HEK293 (cell line): ENCODE measurements around the gene MLLT3.

Experiments used
- CTCF ChIA-PET: fragments of 350-600 bp; formaldehyde crosslinking; extraction: SDS; loops from one replicate; lab custom pipeline; 2021; ENCODE audit warnings: antibody characterized with exemption; lab: Yijun Ruan, JAX
- POLR2A ChIA-PET: fragments of 300-600 bp; formaldehyde crosslinking; extraction: SDS; loops from one replicate; lab custom pipeline; 2020; ENCODE audit warnings: antibody characterized with exemption, inconsistent platforms; lab: Yijun Ruan, JAX
- H3K27ac ChIP-seq: fragments of 200-500 bp; sonication (Bioruptor generic); 2 replicates; pipeline ENCODE4 v1.5.1; 2014; ENCODE audit warnings: low read depth, low read length, control low read depth, inconsistent platforms; ENCODE audit errors: extremely low read depth
- H3K36me3 ChIP-seq, 2 experiments: fragments of 200-500 bp in 1 of 2; sonication (Bioruptor generic) in 1 of 2; 1 replicate in 1 of 2; 2 replicates in 1 of 2; pipeline ENCODE4 v1.5.1; 2014 to 2017; ENCODE audit warnings: inconsistent platforms in 2 of 2, low read length in 2 of 2; ENCODE audit not compliant: control insufficient read depth in 2 of 2, insufficient read depth in 1 of 2
- H3K4me1 ChIP-seq: fragments of 200-500 bp; sonication (Bioruptor generic); 2 replicates; pipeline ENCODE4 v1.5.1; 2014; ENCODE audit warnings: mild to moderate bottlenecking, low read length, inconsistent platforms; ENCODE audit not compliant: control insufficient read depth, insufficient read depth
- H3K4me3 ChIP-seq: 2 replicates; pipeline ENCODE4 v1.5.1; 2011; ENCODE audit warnings: low read depth, mild to moderate bottlenecking, control low read depth, low read length, moderate library complexity
- H3K9me3 ChIP-seq: fragments of 200-500 bp; sonication (Bioruptor generic); 2 replicates; pipeline ENCODE4 v1.5.1; 2014; ENCODE audit warnings: low read depth, low read length, inconsistent platforms; ENCODE audit not compliant: control insufficient read depth, insufficient read depth
- BCL11B ChIP-seq: fragments of 450-650 bp; formaldehyde crosslinking; IDR thresholded peaks from 2 replicates; pipeline ENCODE4 v1.5.1; 2016; ENCODE audit warnings: low read depth, missing biosample characterization, missing genetic modification characterization
- BCL6B ChIP-seq: fragments of 450-650 bp; formaldehyde crosslinking; IDR thresholded peaks from 2 replicates; pipeline ENCODE4 v1.5.1; 2017; ENCODE audit warnings: missing biosample characterization, missing genetic modification characterization
- PATZ1 ChIP-seq: fragments of 450-650 bp; formaldehyde crosslinking; IDR thresholded peaks from 2 replicates; pipeline ENCODE4 v1.5.1; 2016; ENCODE audit warnings: missing biosample characterization, missing genetic modification characterization
- REPIN1 ChIP-seq: fragments of 450-650 bp; formaldehyde crosslinking; IDR thresholded peaks from 2 replicates; pipeline ENCODE4 v1.5.1; 2017; ENCODE audit warnings: missing biosample characterization, missing genetic modification characterization, low read depth
- ZNF157 ChIP-seq: fragments of 450-650 bp; formaldehyde crosslinking; IDR thresholded peaks from 2 replicates; pipeline ENCODE4 v1.5.1; 2016; ENCODE audit warnings: missing biosample characterization, missing genetic modification characterization
- ZNF223 ChIP-seq: fragments of 450-650 bp; formaldehyde crosslinking; IDR thresholded peaks from 2 replicates; pipeline ENCODE4 v1.5.1; 2016; ENCODE audit warnings: missing biosample characterization, missing genetic modification characterization
- ZNF366 ChIP-seq: fragments of 450-650 bp; formaldehyde crosslinking; conservative IDR thresholded peaks from 2 replicates; pipeline ENCODE4 v1.5.1; 2016; ENCODE audit warnings: missing biosample characterization, missing genetic modification characterization
- ZNF423 ChIP-seq: fragments of 450-650 bp; formaldehyde crosslinking; IDR thresholded peaks from 2 replicates; pipeline ENCODE4 v1.5.1; 2016; ENCODE audit warnings: missing biosample characterization, missing genetic modification characterization
- ZNF518A ChIP-seq: fragments of 450-650 bp; formaldehyde crosslinking; conservative IDR thresholded peaks from 2 replicates; pipeline ENCODE4 v1.5.1; 2016; ENCODE audit warnings: low read depth, missing biosample characterization, missing genetic modification characterization
- ZNF548 ChIP-seq: fragments of 450-650 bp; formaldehyde crosslinking; IDR thresholded peaks from 2 replicates; pipeline ENCODE4 v1.5.1; 2016; ENCODE audit warnings: missing biosample characterization, missing genetic modification characterization
- ZNF664 ChIP-seq: fragments of 450-650 bp; formaldehyde crosslinking; IDR thresholded peaks from 2 replicates; pipeline ENCODE4 v1.5.1; 2016; ENCODE audit warnings: missing biosample characterization, missing genetic modification characterization

The MLLT3 gene

GRCh38 chr9:20532584-20532983 is 89.7 kb downstream of the MLLT3 start (continued):
- TF ChIP-seq PATZ1 (tag by site-specific recombination) (no peak), REPIN1 (no peak), BCL11B (tag by site-specific recombination) (no peak)

- ChIA-PET POLR2A (no interaction called here), CTCF (no interaction called here)
- no peaks in the 10 kb centered on the region for H3K9me3 ChIP-seq
Measured at GRCh38 chr9:20529837-20530236, 92.5 kb downstream of the MLLT3 start.

GRCh38 chr9:20528253-20528652 is 94.0 kb downstream of the MLLT3 start:
- no peak overlapping the region for H3K4me3 ChIP-seq
- no peak overlapping the region for H3K27ac ChIP-seq
- TF ChIP-seq ZNF366 (tag by site-specific recombination), result no peak
- TF ChIP-seq ZNF423 (tag by site-specific recombination), result no peak
- no peak for TF ChIP-seq ZNF548
- no peak for TF ChIP-seq ZNF157 (tag by site-specific recombination)
- no peak for TF ChIP-seq ZNF223 (tag by site-specific recombination)
- no peak for TF ChIP-seq BCL6B (tag by site-specific recombination)
- peaks cover 12% of the 10 kb centered on the region for H3K4me1 ChIP-seq
- H3K9me3 ChIP-seq, result no peaks in the 10 kb centered on the region
- ChIA-PET CTCF (interaction anchor here (0.6 kb wide), 1 partner anchor 85 kb away, joined by 6 read pairs; no protein-coding TSS in a partner anchor), POLR2A (no interaction called here)
- no peaks in the 10 kb centered on the region for H3K36me3 ChIP-seq

More at GRCh38 chr9:20529837-20530236, 92.5 kb downstream of the MLLT3 start:
- no peak overlapping the region for H3K4me3 ChIP-seq
- peaks cover 12% of the 10 kb centered on the region for H3K4me1 ChIP-seq
- H3K36me3 ChIP-seq, result no peaks in the 10 kb centered on the region
- H3K27ac ChIP-seq, result no peak overlapping the region
- peak; percentile 13; the same call in 1 of the 2 replicates for TF ChIP-seq ZNF664 (tag by site-specific recombination)
- TF ChIP-seq ZNF518A (tag by site-specific recombination), result no peak
